HG02852 (cell line): ENCODE measurements around the gene SPAG9.
A peak's percentile ranks its signal among the peaks of the same experiment; 100 is the strongest.
"Not testable (repeated sequence)": the region's sequence is repeated elsewhere in the genome, so short reads cannot be mapped to it uniquely, and the experiment has no call there.

Experiments used
- ATAC-seq: cut with Tn5 transposase; IDR thresholded peaks from one replicate; pipeline ENCODE4 v1.9.1; 2021; ENCODE audit warnings: mild to moderate bottlenecking, moderate library complexity; ENCODE audit not compliant: unreplicated experiment

Gene SPAG9

GRCh38 chr17:50945779-50946222, 174.9 kb downstream of the SPAG9 start:
- no peak for ATAC-seq

- ATAC-seq = no peak
Observed at GRCh38 chr17:50944902-50945720, 175.6 kb downstream of the SPAG9 start.

GRCh38 chr17:50944054-50944901, 176.4 kb downstream of the SPAG9 start:
- ATAC-seq = peak; percentile 70

- ATAC-seq = no peak
Observed at GRCh38 chr17:50943575-50943933, 177.1 kb downstream of the SPAG9 start.

- not testable (repeated sequence) for ATAC-seq
Observed at GRCh38 chr17:50941676-50942048, 179.0 kb downstream of the SPAG9 start.

GRCh38 chr17:50939795-50940684, 180.6 kb downstream of the SPAG9 start:
- no peak for ATAC-seq

GRCh38 chr17:50939542-50939794, 181.2 kb downstream of the SPAG9 start:
- ATAC-seq = no peak

GRCh38 chr17:50938821-50939541, 181.7 kb downstream of the SPAG9 start:
- no peak for ATAC-seq

- ATAC-seq = no peak
Observed at GRCh38 chr17:50935996-50936266, 184.7 kb downstream of the SPAG9 start.

GRCh38 chr17:50935221-50935995, 185.3 kb downstream of the SPAG9 start:
- ATAC-seq = no peak

- ATAC-seq = no peak
Observed at GRCh38 chr17:50934672-50935220, 185.9 kb downstream of the SPAG9 start.

- ATAC-seq = no peak
Observed at GRCh38 chr17:50934161-50934560, 186.5 kb downstream of the SPAG9 start.

- ATAC-seq = peak; percentile 56
Observed at GRCh38 chr17:50931144-50931908, 189.3 kb downstream of the SPAG9 start.

GRCh38 chr17:50928646-50929045, 192.0 kb downstream of the SPAG9 start:
- ATAC-seq = no peak

- no peak for ATAC-seq
Observed at GRCh38 chr17:50927287-50927686, 193.4 kb downstream of the SPAG9 start.

- no peak for ATAC-seq
Observed at GRCh38 chr17:50926523-50926922, 194.1 kb downstream of the SPAG9 start.

- no peak for ATAC-seq
Observed at GRCh38 chr17:50925296-50925891, 195.3 kb downstream of the SPAG9 start.

GRCh38 chr17:50924800-50925199, 195.9 kb downstream of the SPAG9 start:
- no peak for ATAC-seq

- no peak for ATAC-seq
Observed at GRCh38 chr17:50924300-50924699, 196.4 kb downstream of the SPAG9 start.
